GM21367 (cell line): ENCODE results near the gene TRAPPC12.

ENCODE experiments used
- ATAC-seq: cut with Tn5 transposase; IDR thresholded peaks from one replicate; pipeline ENCODE4 v1.9.1; 2021; ENCODE audit not compliant: unreplicated experiment

Gene TRAPPC12

DNA sequence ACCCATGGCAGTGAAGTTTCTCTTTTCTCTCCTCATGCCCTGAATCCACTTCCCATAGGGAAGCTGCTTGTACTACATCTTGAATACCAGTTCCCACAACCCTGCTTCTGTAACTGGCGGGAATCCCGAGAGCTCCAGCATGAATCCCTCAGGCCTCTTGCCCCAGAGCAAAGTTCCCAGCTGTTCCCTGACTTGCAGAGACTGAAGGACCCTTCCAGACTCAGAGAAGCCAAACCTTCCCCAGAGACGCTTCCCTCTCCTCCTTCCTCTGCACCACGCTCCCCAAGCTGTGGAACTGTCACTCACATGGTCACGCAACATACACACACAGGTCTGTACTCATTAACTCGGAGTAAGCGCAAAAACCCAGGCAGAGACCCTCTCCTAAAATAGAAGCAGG, 26.4 kb downstream of the TRAPPC12 start:
- no peak for ATAC-seq

DNA sequence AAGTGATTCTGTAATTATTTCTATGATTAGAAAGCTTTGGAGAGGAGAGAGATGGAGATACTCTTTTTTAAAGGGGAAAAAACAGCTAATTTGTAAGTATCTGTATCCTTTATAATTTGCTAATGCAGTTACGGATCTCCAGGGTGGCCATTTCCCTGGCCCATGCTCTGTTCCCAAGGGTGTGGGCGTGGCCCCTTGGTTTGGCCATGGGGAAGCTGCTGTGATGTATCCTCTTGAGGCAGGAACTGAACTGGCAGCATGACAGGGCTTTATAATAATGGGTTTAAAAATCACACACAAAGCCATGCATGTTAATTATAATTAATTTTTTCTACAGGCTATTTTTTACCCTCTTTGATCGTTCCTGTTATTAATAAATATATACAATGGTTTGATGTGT, 27.0 kb downstream of the TRAPPC12 start:
- ATAC-seq: no peak

DNA sequence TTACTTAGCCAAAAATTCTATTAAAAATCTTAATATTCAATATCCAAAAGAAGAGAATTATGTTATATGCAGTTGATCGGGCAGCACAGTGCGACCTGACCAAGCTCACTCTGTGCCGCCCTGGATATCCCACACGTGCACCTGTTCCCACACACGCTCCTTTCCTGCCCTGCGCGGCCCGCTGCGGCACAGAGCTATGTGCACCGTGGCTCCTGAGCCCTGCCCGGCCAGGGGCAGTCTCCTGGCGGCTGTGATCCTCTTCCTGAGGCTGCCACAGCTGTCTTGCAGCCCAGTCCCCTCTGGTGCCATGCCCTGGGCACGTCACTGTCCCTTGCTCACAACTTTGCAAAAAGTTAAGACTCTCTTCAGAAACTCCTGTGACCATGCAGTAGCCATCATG, 29.3 kb downstream of the TRAPPC12 start:
- no peak for ATAC-seq

- ATAC-seq: no peak
These were observed 30.2 kb downstream of the TRAPPC12 start for GRCh38 chr2:3409627-3410170.

GRCh38 chr2:3411103-3411502, 31.6 kb downstream of the TRAPPC12 start:
- ATAC-seq: no peak

DNA sequence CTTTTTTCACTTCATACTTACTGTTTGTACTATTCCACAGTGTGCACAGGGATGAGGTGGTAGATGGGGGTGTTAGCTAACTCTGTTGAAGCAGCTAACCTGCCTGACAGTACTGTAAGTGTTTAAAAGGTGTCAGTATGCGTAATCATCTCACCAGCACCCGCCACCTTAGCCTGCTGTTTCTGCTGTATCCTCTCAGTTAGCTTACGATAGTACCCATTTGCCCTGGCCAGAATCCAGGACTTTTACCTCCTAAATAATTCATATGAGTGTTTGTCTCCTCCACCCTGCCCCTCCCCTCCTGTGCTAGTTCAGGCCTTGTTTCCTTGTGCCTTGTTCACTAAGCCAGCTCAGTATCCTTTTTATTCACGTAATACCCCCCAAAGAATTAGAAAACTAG, 34.2 kb downstream of the TRAPPC12 start:
- ATAC-seq: no peak

DNA sequence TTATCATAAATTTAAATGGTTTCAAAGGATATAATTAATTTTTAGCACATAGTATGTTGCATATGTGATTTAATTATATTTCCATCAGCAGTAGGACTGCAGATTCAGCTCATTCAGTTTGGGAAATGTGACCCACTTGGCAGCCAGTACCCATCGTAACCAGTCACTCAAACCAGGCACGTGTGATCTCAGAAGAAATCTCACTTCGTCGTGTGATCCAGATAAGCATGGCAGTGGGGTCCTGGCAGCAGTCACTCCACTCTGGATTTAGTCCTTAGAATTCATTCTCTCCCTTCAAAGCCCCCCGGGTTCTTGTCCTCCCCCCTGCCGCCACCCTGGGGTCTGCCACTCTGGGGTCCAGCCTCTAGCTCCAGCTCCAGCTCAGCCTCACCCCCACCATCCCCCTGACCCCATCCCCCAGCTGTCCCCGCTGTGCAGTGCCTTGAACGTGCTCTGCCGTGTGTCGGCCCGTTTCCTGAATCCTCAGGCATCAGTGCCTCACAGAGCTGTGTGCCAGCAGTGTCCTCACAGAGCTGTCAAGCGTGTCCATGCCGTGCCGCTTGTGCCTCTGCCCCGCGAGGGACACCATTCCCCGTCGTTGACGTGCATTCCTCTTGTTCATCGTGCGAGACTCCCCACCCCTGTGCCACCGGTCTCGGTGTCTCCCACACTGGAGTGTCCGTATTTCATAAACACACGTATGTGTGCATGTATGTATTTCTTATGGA, 34.8 kb downstream of the TRAPPC12 start:
- ATAC-seq: no peak

DNA sequence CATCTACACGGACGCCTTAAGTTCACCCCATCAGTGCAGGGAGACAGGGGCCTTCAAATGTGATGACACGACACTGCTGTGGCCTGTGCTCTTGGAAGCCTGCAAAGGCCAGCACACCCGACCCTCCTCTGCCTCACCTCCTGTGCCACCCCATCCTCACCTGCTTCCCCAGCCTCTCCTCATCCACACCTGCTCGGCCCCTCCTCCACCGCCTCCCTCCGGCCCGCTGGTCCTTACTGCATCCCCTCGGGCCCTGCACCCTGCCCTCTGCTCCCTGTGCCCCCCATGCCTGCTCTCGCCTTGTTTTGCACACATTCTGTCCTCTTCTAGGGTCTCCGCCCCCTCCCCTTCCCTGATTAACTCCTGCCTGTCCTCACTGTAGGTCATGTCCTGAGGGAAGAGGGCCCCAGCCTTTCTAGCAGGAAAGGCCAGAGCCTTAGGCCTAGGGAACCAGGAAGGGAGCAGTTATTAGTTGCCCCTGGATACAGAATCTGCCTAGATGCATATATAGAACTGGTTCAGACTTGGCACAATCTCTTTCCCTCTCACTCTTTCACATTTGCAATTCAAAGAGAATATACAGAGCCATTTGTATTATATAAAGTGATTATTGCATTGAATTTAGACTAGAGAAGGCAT, 39.4 kb downstream of the TRAPPC12 start:
- no peak for ATAC-seq

DNA sequence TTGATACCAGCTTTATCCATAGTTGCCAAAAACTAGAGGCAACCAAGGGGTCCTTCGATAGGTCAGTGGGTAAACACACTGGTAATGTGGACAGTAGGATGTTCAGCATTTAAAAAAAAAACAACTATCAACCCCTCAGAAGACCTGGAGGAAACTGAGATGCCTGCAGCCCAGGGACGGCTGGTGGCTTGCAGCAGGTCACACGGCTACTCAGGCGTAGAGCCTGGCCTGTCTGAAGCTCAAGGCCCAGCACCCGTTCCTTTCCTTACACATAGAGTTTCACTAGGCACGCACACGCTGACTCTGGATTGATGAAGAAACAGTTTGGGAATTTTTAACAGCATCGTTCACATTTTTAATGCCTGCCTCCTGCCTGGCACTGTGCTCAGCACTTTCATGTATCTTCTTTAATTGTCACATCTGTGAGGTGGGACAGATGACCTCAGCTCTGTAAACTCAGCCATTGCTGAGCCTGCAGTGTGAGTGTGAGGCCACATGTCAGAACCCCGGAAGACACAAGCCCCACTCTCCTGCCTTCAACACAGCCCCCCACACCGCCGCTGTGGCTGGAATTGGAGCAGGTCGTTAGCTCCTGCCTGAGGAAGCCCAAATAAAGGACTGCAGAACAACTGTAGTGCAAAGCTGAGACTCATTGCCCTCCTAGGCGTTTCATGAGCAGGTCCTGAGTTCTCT, 40.7 kb downstream of the TRAPPC12 start:
- no peak for ATAC-seq

DNA sequence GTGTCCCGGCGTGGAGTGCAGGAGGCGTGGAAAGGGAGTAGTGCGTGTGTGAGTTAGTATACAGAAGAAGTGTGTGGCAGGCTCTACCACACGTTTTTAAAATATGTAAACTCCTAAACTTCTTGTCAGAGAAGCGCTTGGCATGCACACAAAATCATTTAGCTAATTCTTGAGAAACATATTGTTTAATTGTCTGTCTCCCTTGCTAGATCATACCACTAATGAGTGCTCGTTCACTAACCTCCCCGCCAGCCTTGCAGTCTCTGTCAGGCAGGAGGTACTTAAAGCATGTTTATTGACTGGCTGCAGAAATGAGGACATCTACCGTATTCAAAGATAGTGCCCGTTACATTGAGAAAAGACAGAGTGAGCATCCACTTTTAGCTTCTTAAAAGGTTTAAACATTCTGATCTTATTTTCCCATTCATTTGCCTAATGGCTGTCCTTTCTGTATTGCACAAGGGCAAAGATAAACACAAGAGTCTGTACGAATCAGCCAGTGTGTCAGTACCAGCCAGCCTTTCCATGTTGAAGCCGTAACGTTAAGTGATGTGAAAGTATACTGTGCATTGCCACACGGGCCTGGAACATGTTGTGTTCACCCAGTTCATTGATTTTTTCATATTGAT, 41.4 kb downstream of the TRAPPC12 start:
- ATAC-seq: no peak

GRCh38 chr2:3421580-3421979, 42.1 kb downstream of the TRAPPC12 start:
- no peak for ATAC-seq

- no peak for ATAC-seq
These were observed 42.8 kb downstream of the TRAPPC12 start for GRCh38 chr2:3422161-3422779.

- ATAC-seq: no peak
These were observed 44.1 kb downstream of the TRAPPC12 start for GRCh38 chr2:3423492-3424170.

DNA sequence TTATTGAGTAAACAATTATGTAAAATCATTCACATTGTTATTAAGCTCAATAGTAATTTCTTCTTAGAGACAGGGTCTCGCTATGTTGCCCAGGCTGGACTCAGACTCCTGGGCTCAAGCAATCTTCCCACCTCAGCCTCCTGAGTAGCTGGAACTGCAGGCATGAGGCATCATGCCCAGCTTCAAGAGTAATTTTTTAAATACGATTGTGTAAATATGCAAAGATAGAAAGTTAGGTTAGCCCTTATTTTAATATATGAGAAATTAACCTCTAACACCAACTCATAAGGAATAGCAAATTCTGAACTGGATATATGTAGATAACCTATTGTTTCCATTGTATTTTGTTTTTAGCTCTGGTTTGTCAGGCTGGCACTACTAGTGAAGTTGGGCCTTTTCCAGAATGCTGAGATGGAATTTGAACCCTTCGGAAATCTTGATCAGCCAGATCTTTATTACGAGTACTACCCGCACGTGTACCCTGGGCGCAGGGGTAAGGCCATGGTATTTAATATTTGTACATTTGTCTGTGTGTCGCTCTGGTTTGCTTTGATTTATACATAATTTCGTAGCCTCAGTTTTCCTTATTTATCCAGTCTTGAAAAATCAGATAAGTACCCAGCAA, 44.8 kb downstream of the TRAPPC12 start:
- ATAC-seq: no peak

DNA sequence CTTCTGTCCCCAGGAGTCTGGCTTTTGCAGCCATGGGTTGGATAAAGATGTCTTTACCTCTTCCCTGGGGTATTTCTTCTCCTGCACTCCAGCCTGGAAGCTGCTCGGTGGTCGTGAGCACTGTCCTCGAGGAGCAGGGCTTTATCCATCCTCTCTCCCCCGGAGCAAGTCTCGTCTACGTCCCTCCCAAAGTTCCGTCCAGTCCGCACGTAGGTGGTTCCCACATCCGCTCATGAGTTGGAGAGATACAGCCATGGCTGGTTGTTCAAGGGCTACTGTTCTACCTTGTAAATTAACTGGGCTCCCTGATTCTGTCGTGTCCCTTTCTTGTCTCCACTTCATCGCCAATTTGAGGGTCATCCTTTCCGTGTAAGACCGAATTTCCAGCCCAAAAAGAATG, 47.1 kb downstream of the TRAPPC12 start:
- no peak for ATAC-seq

DNA sequence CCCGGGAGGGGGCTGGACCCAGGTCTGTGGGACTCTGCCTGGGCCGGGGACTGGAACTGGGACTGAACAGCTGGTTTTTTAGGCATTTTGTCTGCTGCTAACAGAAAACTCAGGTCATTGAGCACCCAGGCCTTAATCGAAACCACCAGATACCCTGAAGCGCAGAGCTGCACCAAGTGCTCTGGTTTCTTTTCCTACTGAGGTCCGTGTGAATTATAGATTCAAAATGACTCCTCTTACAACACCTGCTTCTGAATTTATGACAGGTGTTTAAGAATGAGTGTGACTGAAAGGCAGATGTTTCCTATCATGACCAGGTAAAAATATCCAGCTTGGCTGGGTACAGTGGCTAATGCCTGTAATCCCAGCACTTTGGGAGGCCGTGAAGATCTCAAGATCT, 47.8 kb downstream of the TRAPPC12 start:
- no peak for ATAC-seq

- ATAC-seq: no peak
These were observed 49.1 kb downstream of the TRAPPC12 start for GRCh38 chr2:3428577-3428976.

DNA sequence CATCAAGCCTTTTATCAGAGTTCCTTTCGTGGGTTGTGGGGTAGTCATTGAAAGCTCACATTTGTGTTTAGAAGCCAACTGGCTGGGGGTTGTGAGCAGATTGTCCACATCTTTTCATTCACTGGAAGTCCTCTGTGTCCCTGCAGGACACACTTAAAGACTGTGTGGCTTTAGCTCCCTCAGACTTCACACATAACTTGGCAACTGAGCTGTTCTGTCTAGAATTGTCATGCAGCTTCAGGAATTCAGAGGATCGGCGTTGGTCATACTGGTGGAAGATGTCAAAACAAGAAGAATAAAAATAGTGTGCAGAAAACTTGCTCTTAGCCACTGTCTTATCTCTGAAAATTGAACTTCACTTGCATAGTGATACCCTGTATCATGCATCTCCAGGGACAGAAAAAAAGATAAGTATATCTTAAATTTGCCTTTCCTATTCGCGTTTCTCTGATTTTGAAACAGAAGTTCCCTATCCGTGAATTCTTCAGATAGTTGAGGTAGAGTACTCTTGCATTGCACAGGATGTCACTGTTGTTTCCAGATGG, 49.6 kb downstream of the TRAPPC12 start:
- ATAC-seq: no peak

DNA sequence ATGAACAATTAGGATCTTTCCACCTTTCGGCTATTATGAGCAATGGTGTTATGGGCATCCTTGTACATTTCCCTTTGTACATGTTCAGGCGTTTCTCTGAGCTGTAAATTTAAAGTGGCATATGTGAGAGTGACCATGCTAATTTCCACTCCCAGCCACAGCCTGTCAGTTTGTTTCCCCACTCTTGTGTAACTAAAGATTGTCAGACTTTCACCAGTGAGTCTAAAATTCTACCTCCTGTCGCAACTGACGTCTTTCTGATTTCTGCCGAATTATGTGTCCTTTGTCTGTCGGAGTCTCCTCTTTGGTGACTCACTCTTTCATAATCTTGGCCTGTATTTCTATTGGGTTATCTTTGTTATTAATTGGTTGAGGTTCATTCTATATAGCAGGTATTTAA, 50.7 kb downstream of the TRAPPC12 start:
- ATAC-seq: no peak
